GM12873 (cell line): ENCODE data around the gene WSCD2.
A peak's percentile ranks its signal among the peaks of the same experiment; 100 is the strongest.

ENCODE experiments used
- TF ChIP-seq, protein P1 (sequence below): IDR thresholded peaks from 2 replicates; pipeline ENCODE4 v1.5.1; 2012; ENCODE audit warnings: low read depth, mild to moderate bottlenecking, moderate library complexity, low read length, control low read depth; ENCODE audit not compliant: insufficient read depth; ENCODE audit errors: missing control alignments

Gene WSCD2

DNA sequence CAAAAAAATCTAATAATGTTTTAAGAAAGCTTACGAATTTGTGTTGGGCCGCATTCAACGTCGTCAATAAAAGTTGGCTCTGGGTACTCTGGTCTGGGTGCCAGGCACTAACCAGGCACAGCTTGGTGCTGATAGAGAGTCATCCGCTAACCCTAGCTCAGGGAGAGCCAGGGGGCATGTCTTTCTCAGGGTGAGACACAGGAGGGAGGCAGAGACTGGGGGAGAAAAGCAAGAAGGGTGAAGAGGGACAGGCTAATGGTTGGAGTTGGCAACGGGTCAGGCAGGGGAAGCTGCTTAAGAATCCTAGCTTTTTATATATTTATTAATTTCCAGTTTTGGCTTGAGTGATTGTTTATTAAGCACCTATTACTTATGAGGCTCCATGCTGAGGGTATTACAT, 105.1 kb downstream of the WSCD2 start:
- TF ChIP-seq, protein P1, sequence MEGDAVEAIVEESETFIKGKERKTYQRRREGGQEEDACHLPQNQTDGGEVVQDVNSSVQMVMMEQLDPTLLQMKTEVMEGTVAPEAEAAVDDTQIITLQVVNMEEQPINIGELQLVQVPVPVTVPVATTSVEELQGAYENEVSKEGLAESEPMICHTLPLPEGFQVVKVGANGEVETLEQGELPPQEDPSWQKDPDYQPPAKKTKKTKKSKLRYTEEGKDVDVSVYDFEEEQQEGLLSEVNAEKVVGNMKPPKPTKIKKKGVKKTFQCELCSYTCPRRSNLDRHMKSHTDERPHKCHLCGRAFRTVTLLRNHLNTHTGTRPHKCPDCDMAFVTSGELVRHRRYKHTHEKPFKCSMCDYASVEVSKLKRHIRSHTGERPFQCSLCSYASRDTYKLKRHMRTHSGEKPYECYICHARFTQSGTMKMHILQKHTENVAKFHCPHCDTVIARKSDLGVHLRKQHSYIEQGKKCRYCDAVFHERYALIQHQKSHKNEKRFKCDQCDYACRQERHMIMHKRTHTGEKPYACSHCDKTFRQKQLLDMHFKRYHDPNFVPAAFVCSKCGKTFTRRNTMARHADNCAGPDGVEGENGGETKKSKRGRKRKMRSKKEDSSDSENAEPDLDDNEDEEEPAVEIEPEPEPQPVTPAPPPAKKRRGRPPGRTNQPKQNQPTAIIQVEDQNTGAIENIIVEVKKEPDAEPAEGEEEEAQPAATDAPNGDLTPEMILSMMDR = peak; percentile 54

DNA sequence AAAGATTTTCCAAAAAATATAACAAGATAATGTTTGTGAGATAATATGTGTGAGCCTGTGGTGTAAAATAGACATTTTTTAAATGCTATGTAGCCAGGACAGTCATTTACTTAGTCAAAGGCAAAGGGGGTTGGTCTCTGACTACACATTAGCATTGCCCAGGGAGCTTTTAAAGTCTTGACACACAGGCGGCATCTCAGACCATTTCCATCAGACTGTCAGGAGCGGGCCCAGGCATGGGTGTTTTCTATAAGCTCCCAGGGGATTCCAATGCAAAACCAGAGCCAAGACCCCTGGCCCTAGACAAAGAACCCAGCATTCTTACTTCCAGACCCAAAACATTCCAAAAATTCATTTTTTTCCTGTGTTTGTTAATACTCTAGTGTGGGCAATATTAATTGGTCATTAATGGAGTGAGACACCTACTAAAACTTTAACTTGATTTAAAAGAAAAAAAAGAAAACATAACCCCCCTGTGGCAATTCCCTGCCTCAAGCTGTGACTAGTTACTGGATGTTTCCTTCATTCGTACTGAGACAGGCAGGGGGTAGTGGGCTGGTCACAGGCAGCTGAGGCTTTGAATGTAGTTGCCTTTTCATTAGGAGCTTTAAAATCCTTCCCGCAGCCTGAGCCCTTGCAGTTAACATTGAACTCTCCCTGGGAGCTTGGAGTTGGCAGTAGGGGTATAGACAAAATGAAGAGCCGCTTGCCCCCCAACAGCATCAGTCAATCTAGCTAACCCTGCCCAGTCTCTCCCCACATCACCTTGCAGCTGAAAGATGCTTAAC, 106.3 kb downstream of the WSCD2 start:
- TF ChIP-seq, protein P1 = no peak

DNA sequence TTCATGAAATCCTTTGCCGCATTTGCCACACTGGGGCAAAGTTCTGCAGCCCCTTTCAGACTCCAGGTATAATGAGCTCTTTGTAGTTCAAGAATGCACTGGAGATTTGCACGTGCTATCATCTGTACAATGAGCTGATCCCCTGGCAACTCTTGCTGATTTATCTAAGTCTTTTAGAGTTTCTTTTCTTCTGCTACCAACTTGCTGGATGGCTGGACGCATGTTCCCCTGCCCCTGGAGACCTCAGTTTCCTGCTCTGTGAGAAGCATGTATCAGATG, 106.8 kb downstream of the WSCD2 start:
- TF ChIP-seq, protein P1 = no peak

DNA sequence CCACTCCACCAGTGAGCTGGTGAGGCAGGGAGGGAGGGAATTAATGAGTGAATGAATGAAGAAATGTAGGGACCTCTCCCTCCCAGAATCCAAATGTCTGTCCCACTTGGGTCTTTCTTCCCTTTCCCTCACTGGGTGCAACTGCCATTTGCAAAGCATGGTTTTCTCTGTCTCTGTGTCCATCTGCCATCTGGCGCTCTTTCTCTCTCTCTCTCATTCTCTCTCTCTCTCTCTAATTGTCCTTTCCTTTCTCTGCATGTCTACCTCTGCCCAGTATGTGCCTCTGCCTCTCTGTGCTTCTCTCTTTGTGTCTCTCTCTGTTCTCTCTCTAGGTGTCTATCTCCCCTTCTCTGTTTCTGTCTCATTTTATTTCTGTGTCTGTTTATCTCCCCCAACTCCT, 107.3 kb downstream of the WSCD2 start:
- TF ChIP-seq, protein P1 = no peak

DNA sequence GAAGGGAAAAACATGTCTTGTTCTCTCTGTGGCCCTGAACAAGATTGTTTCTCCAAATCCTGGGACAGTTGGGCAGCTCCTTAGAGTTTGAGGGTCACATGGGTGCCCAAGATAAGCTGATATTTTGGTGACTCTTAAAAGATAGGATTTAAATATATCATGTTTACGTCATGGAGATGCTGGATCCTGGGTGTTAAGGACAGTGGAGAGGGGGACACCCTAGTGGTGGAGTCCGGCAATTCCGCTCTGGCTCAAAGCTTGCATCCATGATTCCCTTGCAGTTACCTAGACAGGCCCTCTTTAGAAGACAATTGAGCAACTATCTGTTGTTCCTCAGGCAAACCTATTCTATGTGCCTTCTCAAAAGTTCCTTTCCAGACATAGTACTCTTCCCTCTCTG, 108.2 kb downstream of the WSCD2 start:
- TF ChIP-seq, protein P1 = peak; percentile 47

DNA sequence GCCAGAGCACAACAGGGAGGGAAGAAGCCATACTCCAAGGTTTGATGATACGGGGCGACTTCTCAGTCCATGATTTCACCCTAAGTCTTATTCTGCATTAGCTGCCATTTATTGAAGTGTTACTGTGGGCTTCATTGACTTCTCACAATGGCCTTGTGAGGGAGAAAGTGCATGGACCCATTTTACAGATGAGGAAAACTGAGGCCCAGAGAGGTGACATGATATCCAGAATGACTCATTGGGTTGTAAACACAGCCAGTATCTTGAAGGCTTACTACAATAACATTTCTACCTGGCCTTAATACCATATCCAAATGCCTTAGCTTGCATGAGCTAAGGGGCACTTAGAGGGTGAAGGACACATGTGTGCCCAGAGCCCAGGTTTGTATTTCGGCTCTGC, 109.4 kb downstream of the WSCD2 start:
- TF ChIP-seq, protein P1 = no peak

DNA sequence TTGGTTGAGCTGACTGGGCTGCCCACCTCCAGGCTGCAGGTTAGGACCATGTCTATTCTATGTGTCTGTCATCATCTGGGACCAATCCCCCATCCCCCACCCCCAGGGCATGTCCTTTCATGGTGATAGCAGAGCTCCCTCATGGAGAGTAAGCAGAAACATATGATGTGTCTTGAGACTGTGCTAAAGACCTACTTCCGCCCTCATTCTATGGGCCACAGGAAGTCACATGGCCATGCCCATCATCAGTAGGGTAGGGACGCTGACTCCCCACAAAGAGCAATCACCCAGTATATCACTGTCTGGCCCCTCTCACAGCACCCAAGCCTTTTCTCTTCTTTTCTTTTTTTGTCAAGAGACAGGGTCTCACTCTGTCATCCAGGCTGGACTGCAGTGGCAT, 110.3 kb downstream of the WSCD2 start:
- TF ChIP-seq, protein P1 = no peak
